Measurements from ENCODE around the gene RAP2A. TPM values are rescaled to one million over a fixed set of nuclear protein-coding genes. Genes with fewer than 3 reads are reported as not detected.
A peak's percentile ranks its signal among the peaks of the same experiment; 100 is the strongest.

Gene RAP2A
- total RNA-seq, 1 donor from 2014 or later = 70.9 TPM

- Histone ChIP-seq H3K4me3 (no peak overlapping the region), H4K20me1 (ENCODE audit: low read depth) (no peaks in the 10 kb centered on the region), H3K9ac (no peak overlapping the region), H3K9me3 (ENCODE audit: low read depth) (no peaks in the 10 kb centered on the region), H3K27me3 (no peaks in the 10 kb centered on the region), H3K4me2 (no peak overlapping the region), H3K79me2 (ENCODE audit: low read depth) (no peaks in the 10 kb centered on the region), H3K36me3 (no peaks in the 10 kb centered on the region), H3K4me1 (no peaks in the 10 kb centered on the region), H2AFZ (replicated peaks) (no peak overlapping the region), H3F3A (ENCODE audit: low read depth) (no peaks in the 10 kb centered on the region), H3K27ac (no peak overlapping the region)
- TF ChIP-seq EZH2 (IDR thresholded peaks at IDR 0.05) (no peak), EZH2phosphoT487 (IDR thresholded peaks at IDR 0.05) (no peak), CTCF (IDR thresholded peaks at IDR 0.05) (no peak)
- no peak for DNase-seq (ENCODE audit: low spot score)
- Mint-ChIP-seq H3K9me3 (no peaks in the 10 kb centered on the region), H3K36me3 (no peaks in the 10 kb centered on the region), H3K27me3 (ENCODE audit: insufficient read depth, low read depth) (peaks cover 2% of the 10 kb centered on the region), H3K4me3 (no peak overlapping the region), H3K4me1 (no peaks in the 10 kb centered on the region), H3K27ac (no peak overlapping the region)
These were observed 64.5 kb downstream of the RAP2A start for GRCh38 chr13:97498419-97498818.

GRCh38 chr13:97499181-97499580 is 65.2 kb downstream of the RAP2A start:
- H3K9me3 Mint-ChIP-seq = no peaks in the 10 kb centered on the region
- no peak overlapping the region for H2AFZ ChIP-seq (replicated peaks)

GRCh38 chr13:97502181-97502580 is 68.2 kb downstream of the RAP2A start:
- no peak overlapping the region for H3K27ac Mint-ChIP-seq
- H3K27me3 Mint-ChIP-seq (ENCODE audit: insufficient read depth, low read depth) = peaks cover 2% of the 10 kb centered on the region
- no peak overlapping the region for H3K27ac ChIP-seq
- no peaks in the 10 kb centered on the region for H4K20me1 ChIP-seq (ENCODE audit: low read depth)
- peak overlapping the region; percentile 13 for H2AFZ ChIP-seq (replicated peaks)
- no peak for DNase-seq (ENCODE audit: low spot score)
- H3K4me1 ChIP-seq = no peaks in the 10 kb centered on the region
- no peaks in the 10 kb centered on the region for H3K9me3 Mint-ChIP-seq
- no peaks in the 10 kb centered on the region for H3K27me3 ChIP-seq
- no peak for TF ChIP-seq EZH2phosphoT487 (IDR thresholded peaks at IDR 0.05)
- TF ChIP-seq CTCF (IDR thresholded peaks at IDR 0.05) = no peak
- no peak for TF ChIP-seq EZH2 (IDR thresholded peaks at IDR 0.05)
- no peak overlapping the region for H3K9ac ChIP-seq
- H3K4me1 Mint-ChIP-seq = no peaks in the 10 kb centered on the region
- no peak overlapping the region for H3K4me3 Mint-ChIP-seq
- no peaks in the 10 kb centered on the region for H3K36me3 ChIP-seq
- H3F3A ChIP-seq (ENCODE audit: low read depth) = no peaks in the 10 kb centered on the region
- H3K36me3 Mint-ChIP-seq = no peaks in the 10 kb centered on the region
- no peak overlapping the region for H3K4me3 ChIP-seq
- no peak overlapping the region for H3K4me2 ChIP-seq
- no peaks in the 10 kb centered on the region for H3K79me2 ChIP-seq (ENCODE audit: low read depth)
- H3K9me3 ChIP-seq (ENCODE audit: low read depth) = no peaks in the 10 kb centered on the region

More at GRCh38 chr13:97499181-97499580, 65.2 kb downstream of the RAP2A start:
- no peaks in the 10 kb centered on the region for H3F3A ChIP-seq (ENCODE audit: low read depth)
- H3K27ac ChIP-seq = no peak overlapping the region
- no peak for DNase-seq (ENCODE audit: low spot score)
- no peaks in the 10 kb centered on the region for H3K9me3 ChIP-seq (ENCODE audit: low read depth)
- Mint-ChIP-seq H3K4me1 (no peaks in the 10 kb centered on the region), H3K27ac (no peak overlapping the region), H3K36me3 (no peaks in the 10 kb centered on the region), H3K4me3 (no peak overlapping the region), H3K27me3 (ENCODE audit: insufficient read depth, low read depth) (peaks cover 2% of the 10 kb centered on the region)
- H3K36me3 ChIP-seq = no peaks in the 10 kb centered on the region
- H3K4me3 ChIP-seq = no peak overlapping the region
- H3K4me1 ChIP-seq = no peaks in the 10 kb centered on the region
- no peaks in the 10 kb centered on the region for H3K27me3 ChIP-seq
- no peaks in the 10 kb centered on the region for H3K79me2 ChIP-seq (ENCODE audit: low read depth)
- H3K9ac ChIP-seq = no peak overlapping the region
- TF ChIP-seq EZH2 (IDR thresholded peaks at IDR 0.05) = no peak
- TF ChIP-seq CTCF (IDR thresholded peaks at IDR 0.05) = no peak
- no peak for TF ChIP-seq EZH2phosphoT487 (IDR thresholded peaks at IDR 0.05)
- no peak overlapping the region for H3K4me2 ChIP-seq
- no peaks in the 10 kb centered on the region for H4K20me1 ChIP-seq (ENCODE audit: low read depth)

All from neural progenitor cell (in vitro differentiated cells).